Lower leg skin (tissue), 3 donors: ENCODE results near the gene CCL25.

Experiments
- POLR2A ChIP-seq, 2 donors: fragments of 450-650 bp; IDR thresholded peaks; one replicate each; pipeline ENCODE4 v1.6.1; 2016 to 2017; ENCODE audit warnings: antibody characterized with exemption in 2 of 2, mild to moderate bottlenecking in 1 of 2, moderate library complexity in 1 of 2
- TF ChIP-seq, protein P1 (sequence below), 3 donors: fragments of 450-650 bp; IDR thresholded peaks; one replicate each; pipeline ENCODE4 v1.5.1; 2016; ENCODE audit warnings: antibody characterized with exemption in 3 of 3, mild to moderate bottlenecking in 3 of 3, moderate library complexity in 2 of 3

DNA sequence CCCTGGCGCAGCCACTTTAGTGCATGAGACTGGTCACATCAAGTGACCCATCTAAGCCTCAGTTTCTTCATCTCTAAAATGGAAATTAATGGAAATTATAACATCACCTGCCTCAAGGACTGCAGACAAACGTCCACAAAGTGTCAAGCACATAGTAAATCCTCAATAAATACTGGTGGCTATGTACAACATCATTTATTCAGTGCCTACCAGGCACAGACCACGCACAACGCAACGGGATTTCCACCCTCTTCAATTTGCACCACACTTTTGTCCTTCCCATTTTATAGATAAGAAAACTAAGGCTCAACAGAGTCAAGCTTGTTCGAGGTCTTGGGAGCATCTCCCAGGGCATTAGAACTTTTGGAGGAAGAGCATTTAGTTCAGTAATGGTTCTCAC lies 48.6 kb upstream of the CCL25 start:
- no peak for TF ChIP-seq POLR2A (IDR thresholded peaks at IDR 0.05)
- TF ChIP-seq, protein P1, sequence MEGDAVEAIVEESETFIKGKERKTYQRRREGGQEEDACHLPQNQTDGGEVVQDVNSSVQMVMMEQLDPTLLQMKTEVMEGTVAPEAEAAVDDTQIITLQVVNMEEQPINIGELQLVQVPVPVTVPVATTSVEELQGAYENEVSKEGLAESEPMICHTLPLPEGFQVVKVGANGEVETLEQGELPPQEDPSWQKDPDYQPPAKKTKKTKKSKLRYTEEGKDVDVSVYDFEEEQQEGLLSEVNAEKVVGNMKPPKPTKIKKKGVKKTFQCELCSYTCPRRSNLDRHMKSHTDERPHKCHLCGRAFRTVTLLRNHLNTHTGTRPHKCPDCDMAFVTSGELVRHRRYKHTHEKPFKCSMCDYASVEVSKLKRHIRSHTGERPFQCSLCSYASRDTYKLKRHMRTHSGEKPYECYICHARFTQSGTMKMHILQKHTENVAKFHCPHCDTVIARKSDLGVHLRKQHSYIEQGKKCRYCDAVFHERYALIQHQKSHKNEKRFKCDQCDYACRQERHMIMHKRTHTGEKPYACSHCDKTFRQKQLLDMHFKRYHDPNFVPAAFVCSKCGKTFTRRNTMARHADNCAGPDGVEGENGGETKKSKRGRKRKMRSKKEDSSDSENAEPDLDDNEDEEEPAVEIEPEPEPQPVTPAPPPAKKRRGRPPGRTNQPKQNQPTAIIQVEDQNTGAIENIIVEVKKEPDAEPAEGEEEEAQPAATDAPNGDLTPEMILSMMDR (IDR thresholded peaks at IDR 0.05), result no peak
